Measurements from ENCODE around the gene ZFP1. TPM values are rescaled to one million over a fixed set of nuclear protein-coding genes. Genes with fewer than 3 reads are reported as not detected.

ZFP1 gene
- total and polyA plus RNA-seq, 3 experiments from 2014 or later, result 13.8 to 17.4 (median 17.2) TPM

DNA sequence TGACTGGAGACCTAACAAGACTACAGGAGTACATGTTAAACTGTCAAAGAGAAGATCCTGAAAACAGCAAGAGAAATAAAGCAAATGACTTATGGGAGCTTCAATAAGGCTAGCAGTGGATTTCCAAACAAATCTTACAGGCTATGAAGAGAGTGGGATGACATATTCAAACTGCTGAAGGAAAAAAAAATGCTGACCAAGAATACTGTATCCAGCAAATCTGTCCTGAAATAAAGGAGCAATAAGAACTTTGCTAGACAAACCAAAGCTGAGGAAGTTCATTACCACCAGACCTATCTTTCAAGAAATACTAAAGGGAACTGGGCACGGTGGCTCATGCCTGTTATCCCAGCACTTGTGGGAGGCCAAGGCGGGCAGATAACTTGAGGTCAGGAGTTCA, 28.6 kb downstream of the ZFP1 start:
- Histone ChIP-seq H3K9me3 (ENCODE audit: low read length) (peaks cover 20% of the 10 kb centered on the region), H3K27me3 (ENCODE audit: insufficient read depth, low read length, poor library complexity, severe bottlenecking) (no peaks in the 10 kb centered on the region), H3K4me1 (ENCODE audit: insufficient read depth, low read length) (no peaks in the 10 kb centered on the region), H3K27ac (ENCODE audit: low read depth, low read length) (no peak overlapping the region), H3K36me3 (ENCODE audit: insufficient read depth, low read length) (peaks cover 5% of the 10 kb centered on the region), H3K4me3 (ENCODE audit: low read length) (no peak overlapping the region)
- CTCF ChIA-PET, result no interaction called here
- H3K27ac Mint-ChIP-seq, result no peak overlapping the region
- peaks cover 8 to 50% (median 12%) of the 10 kb centered on the region in 3 donors for H3K36me3 Mint-ChIP-seq
- no peak for DNase-seq
- H3K9me3 Mint-ChIP-seq, result peaks cover 39 to 65% (median 55%) of the 10 kb centered on the region in 5 donors
- no peak overlapping the region for H3K4me3 Mint-ChIP-seq
- POLR2A ChIA-PET, result no interaction called here
- H3K4me1 Mint-ChIP-seq, result no peaks in the 10 kb centered on the region
- peaks cover 4% of the 10 kb centered on the region in 2 donors for H3K27me3 Mint-ChIP-seq

DNA sequence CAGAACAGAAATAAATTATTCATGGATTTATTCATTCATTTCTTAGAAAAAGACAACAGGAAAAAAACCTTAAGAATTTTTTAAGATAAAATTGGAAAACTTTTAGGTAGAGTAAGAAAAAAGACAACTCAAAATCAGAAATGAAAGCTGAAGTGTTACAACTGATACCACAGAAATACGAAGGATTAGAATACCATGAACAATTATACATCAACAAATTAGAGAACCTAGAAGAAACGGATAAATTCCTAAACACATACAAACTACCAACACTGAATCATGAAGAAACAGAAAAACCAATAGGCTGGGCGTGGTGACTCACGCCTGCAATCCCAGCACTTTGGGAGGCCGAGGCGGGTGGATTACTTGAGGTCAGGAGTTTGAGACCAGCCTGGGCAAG, 30.9 kb downstream of the ZFP1 start:
- H3K27ac Mint-ChIP-seq, result no peak overlapping the region
- no peaks in the 10 kb centered on the region for H3K4me1 Mint-ChIP-seq
- H3K36me3 ChIP-seq (ENCODE audit: insufficient read depth, low read length), result no peaks in the 10 kb centered on the region
- H3K27me3 ChIP-seq (ENCODE audit: insufficient read depth, low read length, poor library complexity, severe bottlenecking), result no peaks in the 10 kb centered on the region
- H3K9me3 Mint-ChIP-seq, result peaks cover 20 to 42% (median 35%) of the 10 kb centered on the region in 5 donors
- peaks cover 8% of the 10 kb centered on the region for H3K9me3 ChIP-seq (ENCODE audit: low read length)
- POLR2A ChIA-PET, result no interaction called here
- H3K4me3 ChIP-seq (ENCODE audit: low read length), result no peak overlapping the region
- H3K36me3 Mint-ChIP-seq, result peaks cover 2 to 27% (median 4%) of the 10 kb centered on the region in 3 donors
- peaks cover 3 to 4% of the 10 kb centered on the region in 2 donors for H3K27me3 Mint-ChIP-seq
- no peak for DNase-seq
- H3K4me1 ChIP-seq (ENCODE audit: insufficient read depth, low read length), result no peaks in the 10 kb centered on the region
- CTCF ChIA-PET, result no interaction called here
- H3K4me3 Mint-ChIP-seq, result no peak overlapping the region
- no peak overlapping the region for H3K27ac ChIP-seq (ENCODE audit: low read depth, low read length)

DNA sequence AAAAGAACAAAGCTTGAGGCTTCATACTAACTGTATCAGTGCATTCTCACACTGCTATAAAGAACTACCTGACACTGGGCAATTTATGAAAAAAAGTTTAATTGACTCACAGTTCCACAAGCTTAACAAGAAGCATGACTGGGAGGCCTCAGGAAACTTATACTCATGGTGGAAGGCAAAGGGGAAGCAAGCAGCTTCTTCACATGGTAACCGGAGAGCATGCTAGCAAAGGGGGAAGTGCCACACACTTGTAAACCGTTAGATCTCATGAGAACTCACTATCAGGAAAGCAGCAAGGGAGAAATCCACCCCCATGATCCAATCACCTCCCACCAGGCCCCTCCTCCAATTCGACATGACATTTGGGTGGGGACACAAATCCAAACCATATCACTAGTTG, 33.3 kb downstream of the ZFP1 start:
- CTCF ChIA-PET, result no interaction called here
- no peak overlapping the region for H3K4me3 Mint-ChIP-seq
- peaks cover 9 to 21% (median 14%) of the 10 kb centered on the region in 5 donors for H3K9me3 Mint-ChIP-seq

DNA sequence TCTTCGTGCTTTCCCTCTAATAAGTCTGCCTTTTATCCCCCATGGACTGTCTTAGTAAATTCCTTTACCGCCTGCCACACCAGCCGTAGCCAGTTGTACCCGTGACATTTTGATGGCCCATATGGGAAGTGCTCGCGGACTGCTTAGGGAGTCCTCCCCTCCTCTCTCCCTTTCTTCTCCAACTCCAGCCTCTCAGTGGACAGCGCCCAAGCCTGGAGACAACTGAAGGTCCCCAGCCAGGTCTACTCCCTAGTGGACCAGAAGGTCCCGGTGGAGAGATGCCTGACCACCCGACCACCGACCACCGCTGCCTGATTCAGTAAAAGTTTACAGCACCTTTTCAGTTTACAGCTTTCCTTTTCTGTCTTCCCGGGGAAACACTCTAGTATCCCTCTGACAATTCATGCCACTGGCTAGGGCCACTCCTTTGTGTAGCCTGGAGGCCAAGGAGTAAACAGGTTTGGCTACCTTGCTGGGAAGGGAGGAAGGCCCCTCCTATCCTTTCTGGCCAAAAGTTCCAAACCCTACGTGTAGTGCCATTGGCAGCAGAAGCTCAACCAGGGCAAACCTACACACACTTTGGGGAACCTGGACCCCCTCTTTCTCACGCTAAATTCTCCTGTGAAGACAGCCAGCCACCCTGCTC, 40.6 kb downstream of the ZFP1 start:
- Mint-ChIP-seq H3K4me3 (no peak overlapping the region), H3K9me3 (no peaks in the 10 kb centered on the region), H3K27me3 (peaks cover 3 to 16% of the 10 kb centered on the region in 2 donors), H3K27ac (no peak overlapping the region), H3K4me1 (no peaks in the 10 kb centered on the region), H3K36me3 (no peaks in the 10 kb centered on the region)
- no peak overlapping the region for H3K4me3 ChIP-seq (ENCODE audit: low read length)
- H3K4me1 ChIP-seq (ENCODE audit: insufficient read depth, low read length), result no peaks in the 10 kb centered on the region
- H3K27ac ChIP-seq (ENCODE audit: low read depth, low read length), result no peak overlapping the region
- no peaks in the 10 kb centered on the region for H3K36me3 ChIP-seq (ENCODE audit: insufficient read depth, low read length)
- H3K27me3 ChIP-seq (ENCODE audit: insufficient read depth, low read length, poor library complexity, severe bottlenecking), result no peaks in the 10 kb centered on the region
- ChIA-PET POLR2A (no interaction called here), CTCF (interaction anchor here (1.1 to 1.7 kb wide), 2 partner anchors 10 kb away, joined by 4 to 6 read pairs; no protein-coding TSS in a partner anchor)
- H3K9me3 ChIP-seq (ENCODE audit: low read length), result no peaks in the 10 kb centered on the region
- no peak for DNase-seq

More for the DNA sequence above, 33.3 kb downstream of the ZFP1 start:
- Histone ChIP-seq H3K4me1 (ENCODE audit: insufficient read depth, low read length) (no peaks in the 10 kb centered on the region), H3K36me3 (ENCODE audit: insufficient read depth, low read length) (no peaks in the 10 kb centered on the region), H3K4me3 (ENCODE audit: low read length) (no peak overlapping the region), H3K27me3 (ENCODE audit: insufficient read depth, low read length, poor library complexity, severe bottlenecking) (no peaks in the 10 kb centered on the region), H3K9me3 (ENCODE audit: low read length) (peaks cover 4% of the 10 kb centered on the region), H3K27ac (ENCODE audit: low read depth, low read length) (no peak overlapping the region)
- Mint-ChIP-seq H3K27me3 (peaks cover 3 to 5% of the 10 kb centered on the region in 2 donors), H3K36me3 (peaks cover 2 to 16% (median 2%) of the 10 kb centered on the region in 3 donors), H3K4me1 (no peaks in the 10 kb centered on the region), H3K27ac (no peak overlapping the region)
- POLR2A ChIA-PET, result no interaction called here
- DNase-seq, result no peak

DNA sequence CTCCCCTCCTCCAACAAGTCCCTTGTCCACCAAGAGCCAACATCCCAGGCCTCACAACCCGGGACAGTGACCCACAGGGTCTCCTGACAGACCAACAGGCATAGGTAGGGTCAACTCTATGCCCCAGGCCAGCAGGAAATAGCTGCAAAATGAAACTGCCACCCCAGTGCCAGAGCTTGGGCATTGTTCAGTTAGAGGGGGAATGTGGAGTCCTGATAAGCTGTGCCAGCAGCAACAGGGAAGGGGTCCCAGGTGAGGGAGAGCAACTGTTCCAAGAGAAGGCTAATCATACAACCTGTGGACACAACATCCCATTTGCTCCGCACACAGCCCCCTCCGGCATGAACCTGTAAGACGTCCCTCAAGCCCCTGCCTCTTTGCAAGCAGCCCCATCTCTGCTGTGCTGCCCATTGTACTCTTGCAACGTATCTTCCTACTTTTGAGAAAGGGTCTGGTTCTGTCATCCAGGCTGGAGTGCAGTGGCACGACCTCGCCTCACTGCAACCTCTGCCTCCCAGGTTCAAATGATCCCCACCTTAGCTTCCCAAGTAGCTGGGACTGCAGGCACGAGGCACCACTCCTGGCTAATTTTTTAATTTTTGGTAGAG, 41.4 kb downstream of the ZFP1 start:
- no peak for DNase-seq
- Histone ChIP-seq H3K27ac (ENCODE audit: low read depth, low read length) (no peak overlapping the region), H3K27me3 (ENCODE audit: insufficient read depth, low read length, poor library complexity, severe bottlenecking) (no peaks in the 10 kb centered on the region), H3K4me3 (ENCODE audit: low read length) (no peak overlapping the region), H3K36me3 (ENCODE audit: insufficient read depth, low read length) (no peaks in the 10 kb centered on the region), H3K4me1 (ENCODE audit: insufficient read depth, low read length) (no peaks in the 10 kb centered on the region), H3K9me3 (ENCODE audit: low read length) (no peaks in the 10 kb centered on the region)
- ChIA-PET CTCF (interaction anchor here (1.7 kb wide), 1 partner anchor 9 kb away, joined by 6 read pairs; no protein-coding TSS in a partner anchor), POLR2A (no interaction called here)
- Mint-ChIP-seq H3K27ac (no peak overlapping the region), H3K27me3 (peaks cover 3 to 15% of the 10 kb centered on the region in 2 donors), H3K9me3 (no peaks in the 10 kb centered on the region), H3K36me3 (no peaks in the 10 kb centered on the region), H3K4me1 (no peaks in the 10 kb centered on the region), H3K4me3 (no peak overlapping the region)

DNA sequence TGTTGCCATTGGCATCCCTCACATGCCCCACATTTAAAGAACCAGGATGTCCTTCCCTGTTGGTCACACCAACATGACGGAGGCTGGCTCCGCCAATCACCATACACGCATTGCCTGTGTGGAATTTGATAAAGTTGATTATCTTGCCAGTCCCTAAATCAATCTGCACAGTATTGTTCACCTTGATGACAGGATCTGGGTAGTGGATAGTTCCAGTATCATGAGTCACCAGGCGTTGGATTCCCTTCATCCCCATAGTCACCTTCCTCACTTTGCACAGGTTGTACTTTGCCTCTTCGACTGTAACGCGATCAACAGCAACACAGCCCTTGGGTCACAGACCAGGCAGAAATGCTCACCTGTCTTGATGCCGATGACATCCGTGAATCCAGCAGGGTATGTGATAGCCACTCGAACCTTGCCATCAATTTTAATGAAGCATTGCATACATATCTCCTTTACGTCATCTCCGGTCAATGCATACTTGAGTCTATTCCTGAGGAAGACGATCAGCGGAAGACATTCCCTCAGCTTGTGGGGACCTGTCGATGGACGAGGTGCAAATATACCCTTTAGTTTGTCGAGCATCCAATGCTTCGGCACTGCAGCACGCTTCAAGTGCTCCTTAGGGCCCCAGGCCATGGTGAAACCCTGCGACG, 44.4 kb downstream of the ZFP1 start:
- Mint-ChIP-seq H3K27me3 (peaks cover 4 to 20% of the 10 kb centered on the region in 2 donors), H3K4me3 (no peak overlapping the region), H3K9me3 (no peaks in the 10 kb centered on the region), H3K4me1 (no peaks in the 10 kb centered on the region), H3K27ac (peak overlapping the region in 1 of 8 donors; percentile 55), H3K36me3 (no peaks in the 10 kb centered on the region)
- no peak for DNase-seq
- Histone ChIP-seq H3K36me3 (ENCODE audit: insufficient read depth, low read length) (no peaks in the 10 kb centered on the region), H3K9me3 (ENCODE audit: low read length) (no peaks in the 10 kb centered on the region), H3K27ac (ENCODE audit: low read depth, low read length) (no peak overlapping the region), H3K4me1 (ENCODE audit: insufficient read depth, low read length) (no peaks in the 10 kb centered on the region), H3K4me3 (ENCODE audit: low read length) (no peak overlapping the region), H3K27me3 (ENCODE audit: insufficient read depth, low read length, poor library complexity, severe bottlenecking) (no peaks in the 10 kb centered on the region)
- POLR2A ChIA-PET, result no interaction called here
- CTCF ChIA-PET, result no interaction called here

DNA sequence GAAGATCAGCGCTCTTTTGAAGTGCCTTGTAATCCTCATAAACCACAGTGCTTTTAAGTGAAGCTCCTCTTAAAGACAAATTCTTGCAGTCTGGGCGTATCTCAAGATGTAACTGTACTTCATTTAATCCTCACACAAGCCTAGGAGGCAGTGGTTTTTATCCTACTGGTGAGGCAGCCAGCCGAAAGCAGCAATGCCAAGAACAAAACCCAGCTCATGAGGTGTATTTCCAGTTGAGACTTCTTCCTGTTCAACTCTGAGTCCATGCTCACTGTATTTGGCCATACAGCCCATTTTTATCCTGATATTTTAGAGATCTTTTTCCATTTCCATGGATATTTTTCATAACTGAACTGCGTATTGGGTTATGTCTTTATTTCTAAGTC, 44.9 kb downstream of the ZFP1 start:
- Histone ChIP-seq H3K4me1 (ENCODE audit: insufficient read depth, low read length) (no peaks in the 10 kb centered on the region), H3K4me3 (ENCODE audit: low read length) (no peak overlapping the region), H3K36me3 (ENCODE audit: insufficient read depth, low read length) (no peaks in the 10 kb centered on the region), H3K9me3 (ENCODE audit: low read length) (no peaks in the 10 kb centered on the region), H3K27me3 (ENCODE audit: insufficient read depth, low read length, poor library complexity, severe bottlenecking) (no peaks in the 10 kb centered on the region), H3K27ac (ENCODE audit: low read depth, low read length) (no peak overlapping the region)
- H3K27ac Mint-ChIP-seq, result no peak overlapping the region
- no peak for DNase-seq
- no peaks in the 10 kb centered on the region for H3K9me3 Mint-ChIP-seq
- H3K4me1 Mint-ChIP-seq, result no peaks in the 10 kb centered on the region
- peaks cover 9 to 26% of the 10 kb centered on the region in 2 donors for H3K27me3 Mint-ChIP-seq
- ChIA-PET CTCF (no interaction called here), POLR2A (no interaction called here)
- H3K4me3 Mint-ChIP-seq, result no peak overlapping the region
- no peaks in the 10 kb centered on the region for H3K36me3 Mint-ChIP-seq

DNA sequence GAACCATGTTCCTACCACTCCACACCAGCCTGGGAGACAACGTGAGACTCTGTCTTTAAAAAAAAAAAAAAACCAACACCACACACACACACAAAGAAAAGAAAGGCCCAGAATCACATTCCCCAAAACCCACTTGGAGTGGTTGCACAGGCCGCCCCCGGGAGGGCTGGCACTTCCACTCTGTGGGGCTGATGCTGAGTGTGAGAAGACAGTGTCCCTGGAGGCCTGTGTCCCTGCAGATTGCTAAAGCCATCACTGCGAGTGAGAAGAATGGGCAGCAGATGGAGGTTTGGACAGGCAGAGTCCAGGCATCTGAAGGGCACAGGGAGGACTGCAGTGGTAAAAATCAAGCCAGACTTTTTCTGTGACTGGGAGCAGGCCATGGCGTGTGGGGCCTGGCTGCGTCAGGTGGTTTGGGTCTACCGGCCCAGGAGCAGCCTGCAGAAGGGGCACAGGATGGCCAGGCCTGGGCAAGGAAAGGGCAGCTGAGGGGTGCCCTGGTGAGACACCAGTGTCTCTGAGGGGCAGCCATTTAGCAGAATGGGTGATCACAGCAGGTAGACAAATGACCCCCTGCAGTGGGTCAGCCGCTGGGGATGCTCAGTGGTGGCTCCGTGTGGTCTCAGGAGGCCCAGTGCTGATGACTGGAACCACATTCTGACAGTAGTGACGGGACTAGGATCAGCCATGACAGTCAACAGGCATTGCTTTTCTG, 45.6 kb downstream of the ZFP1 start:
- CTCF ChIA-PET, result no interaction called here
- no peaks in the 10 kb centered on the region for H3K36me3 ChIP-seq (ENCODE audit: insufficient read depth, low read length)
- H3K36me3 Mint-ChIP-seq, result no peaks in the 10 kb centered on the region
- no peaks in the 10 kb centered on the region for H3K4me1 Mint-ChIP-seq
- H3K27ac ChIP-seq (ENCODE audit: low read depth, low read length), result no peak overlapping the region
- peak overlapping the region in 1 of 8 donors; percentile 17 for H3K27ac Mint-ChIP-seq
- no peaks in the 10 kb centered on the region for H3K9me3 Mint-ChIP-seq
- H3K4me3 Mint-ChIP-seq, result no peak overlapping the region
- peaks cover 9 to 28% of the 10 kb centered on the region in 2 donors for H3K27me3 Mint-ChIP-seq
- H3K4me1 ChIP-seq (ENCODE audit: insufficient read depth, low read length), result no peaks in the 10 kb centered on the region
- H3K9me3 ChIP-seq (ENCODE audit: low read length), result no peaks in the 10 kb centered on the region
- H3K4me3 ChIP-seq (ENCODE audit: low read length), result no peak overlapping the region
- POLR2A ChIA-PET, result no interaction called here
- H3K27me3 ChIP-seq (ENCODE audit: insufficient read depth, low read length, poor library complexity, severe bottlenecking), result no peaks in the 10 kb centered on the region
- no peak for DNase-seq

Data from CD8-positive, alpha-beta memory T cell (primary cell).